ENCODE data around the gene LMBRD1.
"Not testable (repeated sequence)": the region's sequence is repeated elsewhere in the genome, so short reads cannot be mapped to it uniquely, and the experiment has no call there.

Gene LMBRD1

GRCh38 chr6:69798796-69799195 lies 2.0 kb upstream of the LMBRD1 start:
- not testable (repeated sequence) for DNase-seq (ENCODE audit: low read depth in 2 of 3, low spot score in 2 of 3)

GRCh38 chr6:69796073-69796641 lies 653 bp downstream of the LMBRD1 start:
- peak in 1 of 3 experiments; percentile 4 for DNase-seq (ENCODE audit: low read depth in 2 of 3, low spot score in 2 of 3)

- DNase-seq (ENCODE audit: low read depth in 2 of 3, low spot score in 2 of 3), result no peak
Observed at GRCh38 chr6:69795469-69796072, 1.2 kb downstream of the LMBRD1 start.

- DNase-seq (ENCODE audit: low read depth in 2 of 3, low spot score in 2 of 3), result no peak
Observed at GRCh38 chr6:69792292-69792691, 4.5 kb downstream of the LMBRD1 start.

- DNase-seq (ENCODE audit: low read depth in 2 of 3, low spot score in 2 of 3), result no peak
Observed at GRCh38 chr6:69791065-69791471, 5.7 kb downstream of the LMBRD1 start.

GRCh38 chr6:69790629-69791028 lies 6.2 kb downstream of the LMBRD1 start:
- no peak for DNase-seq (ENCODE audit: low read depth in 2 of 3, low spot score in 2 of 3)

- no peak for DNase-seq (ENCODE audit: low read depth in 2 of 3, low spot score in 2 of 3)
Observed at GRCh38 chr6:69789578-69789977, 7.2 kb downstream of the LMBRD1 start.

- not testable (repeated sequence) for DNase-seq (ENCODE audit: low read depth in 2 of 3, low spot score in 2 of 3)
Observed at GRCh38 chr6:69787436-69787835, 9.4 kb downstream of the LMBRD1 start.

GRCh38 chr6:69785697-69786096 lies 11.1 kb downstream of the LMBRD1 start:
- DNase-seq (ENCODE audit: low read depth in 2 of 3, low spot score in 2 of 3), result no peak

GRCh38 chr6:69784595-69785377 lies 12.0 kb downstream of the LMBRD1 start:
- no peak for DNase-seq (ENCODE audit: low read depth in 2 of 3, low spot score in 2 of 3)

- no peak for DNase-seq (ENCODE audit: low read depth in 2 of 3, low spot score in 2 of 3)
Observed at GRCh38 chr6:69783108-69783507, 13.7 kb downstream of the LMBRD1 start.

- DNase-seq (ENCODE audit: low read depth in 2 of 3, low spot score in 2 of 3), result no peak
Observed at GRCh38 chr6:69780585-69781178, 16.1 kb downstream of the LMBRD1 start.

GRCh38 chr6:69775941-69776340 lies 20.9 kb downstream of the LMBRD1 start:
- no peak for DNase-seq (ENCODE audit: low read depth in 2 of 3, low spot score in 2 of 3)

GRCh38 chr6:69775585-69775849 lies 21.3 kb downstream of the LMBRD1 start:
- DNase-seq (ENCODE audit: low read depth in 2 of 3, low spot score in 2 of 3), result no peak

- no peak for DNase-seq (ENCODE audit: low read depth in 2 of 3, low spot score in 2 of 3)
Observed at GRCh38 chr6:69774740-69775584, 21.8 kb downstream of the LMBRD1 start.

GRCh38 chr6:69771158-69771906 lies 25.5 kb downstream of the LMBRD1 start:
- DNase-seq (ENCODE audit: low read depth in 2 of 3, low spot score in 2 of 3), result no peak

GRCh38 chr6:69768664-69769063 lies 28.1 kb downstream of the LMBRD1 start:
- no peak for DNase-seq (ENCODE audit: low read depth in 2 of 3, low spot score in 2 of 3)

- no peak for DNase-seq (ENCODE audit: low read depth in 2 of 3, low spot score in 2 of 3)
Observed at GRCh38 chr6:69763763-69764162, 33.0 kb downstream of the LMBRD1 start.

- no peak for DNase-seq (ENCODE audit: low read depth in 2 of 3, low spot score in 2 of 3)
Observed at GRCh38 chr6:69761853-69762252, 35.0 kb downstream of the LMBRD1 start.

GRCh38 chr6:69758214-69758613 lies 38.6 kb downstream of the LMBRD1 start:
- no peak for DNase-seq (ENCODE audit: low read depth in 2 of 3, low spot score in 2 of 3)

- no peak for DNase-seq (ENCODE audit: low read depth in 2 of 3, low spot score in 2 of 3)
Observed at GRCh38 chr6:69756907-69757306, 39.9 kb downstream of the LMBRD1 start.
